K562 (cell line): Measurements from ENCODE around the gene ANO6. TPM values are rescaled to one million over a fixed set of nuclear protein-coding genes. Genes with fewer than 3 reads are reported as not detected.

Experiments
- E2F5 ChIP-seq: sonication (generic); formaldehyde crosslinking; IDR thresholded peaks from 2 replicates; pipeline ENCODE4 v1.8.0; 2022; ENCODE audit warnings: mild to moderate bottlenecking, missing genetic modification reagents
- FOXA3 ChIP-seq, 2 experiments: fragments of 450-650 bp in 1 of 2; sonication (generic) in 1 of 2; formaldehyde crosslinking; IDR thresholded peaks in 1 of 2; conservative IDR thresholded peaks in 1 of 2; 2 replicates each; pipeline versions ENCODE4 v1.4.0 to v1.8.0; 2020 to 2022; ENCODE audit warnings: mild to moderate bottlenecking in 2 of 2, missing genetic modification reagents in 1 of 2
- FOXO4 ChIP-seq: fragments of 450-650 bp; formaldehyde crosslinking; IDR thresholded peaks from 2 replicates; pipeline ENCODE4 v1.4.0; 2020; ENCODE audit warnings: mild to moderate bottlenecking, moderate library complexity
- HDGF ChIP-seq: fragments of 450-650 bp; IDR thresholded peaks from 2 replicates; pipeline ENCODE4 v1.6.1; 2016
- KLF13 ChIP-seq: fragments of 450-650 bp; IDR thresholded peaks from 2 replicates; pipeline ENCODE4 v1.6.1; 2016; ENCODE audit warnings: missing genetic modification characterization, low read depth, mild to moderate bottlenecking, missing compliant biosample characterization, moderate library complexity, borderline replicate concordance
- MEIS2 ChIP-seq: fragments of 450-650 bp; IDR thresholded peaks from 2 replicates; pipeline ENCODE4 v1.6.1; 2014; ENCODE audit warnings: mild to moderate bottlenecking; ENCODE audit not compliant: partially characterized antibody
- PML ChIP-seq: IDR thresholded peaks from 2 replicates; pipeline ENCODE4 v1.6.1; 2012; ENCODE audit warnings: low read length, inconsistent platforms
- POLR2A ChIP-seq: fragments of 450-650 bp; conservative IDR thresholded peaks from 2 replicates; pipeline ENCODE4 v1.6.1; 2016
- SIX5 ChIP-seq, 2 experiments: IDR thresholded peaks; 2 replicates each; pipeline ENCODE4 v1.6.1; 2011; ENCODE audit warnings: low read length in 2 of 2, borderline replicate concordance in 1 of 2, low read depth in 1 of 2, mild to moderate bottlenecking in 1 of 2, moderate library complexity in 1 of 2; ENCODE audit not compliant: insufficient read depth in 1 of 2
- TCF3 ChIP-seq: sonication (generic); formaldehyde crosslinking; IDR thresholded peaks from 2 replicates; pipeline ENCODE4 v1.4.0; 2020; ENCODE audit warnings: mild to moderate bottlenecking, missing genetic modification reagents
- ZNF143 ChIP-seq: sonication (generic); formaldehyde crosslinking; IDR thresholded peaks from 2 replicates; pipeline ENCODE4 v1.9.0; 2022; ENCODE audit warnings: mild to moderate bottlenecking, missing genetic modification reagents
- ZNF586 ChIP-seq: fragments of 450-650 bp; formaldehyde crosslinking; conservative IDR thresholded peaks from 2 replicates; pipeline ENCODE4 v1.4.0; 2020; ENCODE audit warnings: mild to moderate bottlenecking, moderate library complexity
- polyA plus RNA-seq, 8 experiments: library from polyadenylated mRNA; depleted of rRNA in 4 of 8; stranded (reverse) in 5 of 8; unstranded in 3 of 8; fragments of >200 nt; fragmentation: Nextera tagmentation in 2 of 8; fragmentation: Illumina TruSeq in 1 of 8; extraction: Ambion mirVana in 2 of 8; extraction: Trizol in 1 of 8; gene quantifications; 2 replicates each; pipeline versions ENCODE4 v1.2.1 to v1.2.3, GENCODE V29; 2011 to 2014; ENCODE audit warnings: inconsistent platforms in 1 of 8, missing spikeins in 1 of 8
- total RNA-seq, 7 experiments: library from RNA; depleted of rRNA in 6 of 7; stranded (reverse); fragments of >200 nt in 6 of 7; fragmentation: Illumina TruSeq in 2 of 7; extraction: Trizol in 2 of 7; gene quantifications; 2 replicates each; pipeline versions ENCODE4 v1.2.1 to v1.2.3, GENCODE V29; 2011 to 2021; ENCODE audit warnings: low replicate concordance in 1 of 7
- TF ChIP-seq, protein P1 (sequence below): fragments of 250-450 bp; sonication (Bioruptor Pico); IDR thresholded peaks from 2 replicates; pipeline ENCODE4 v1.4.0; 2020

ANO6 gene
- total and polyA plus RNA-seq, 9 of the 15 experiments (the other 6 are each of a cell fraction or from before 2014, with no cell fraction given): 3.5 to 24.7 (median 20.3) TPM

GRCh38 chr12:45227316-45228067, 11.6 kb downstream of the ANO6 start (continued):
- TF ChIP-seq, protein P1, sequence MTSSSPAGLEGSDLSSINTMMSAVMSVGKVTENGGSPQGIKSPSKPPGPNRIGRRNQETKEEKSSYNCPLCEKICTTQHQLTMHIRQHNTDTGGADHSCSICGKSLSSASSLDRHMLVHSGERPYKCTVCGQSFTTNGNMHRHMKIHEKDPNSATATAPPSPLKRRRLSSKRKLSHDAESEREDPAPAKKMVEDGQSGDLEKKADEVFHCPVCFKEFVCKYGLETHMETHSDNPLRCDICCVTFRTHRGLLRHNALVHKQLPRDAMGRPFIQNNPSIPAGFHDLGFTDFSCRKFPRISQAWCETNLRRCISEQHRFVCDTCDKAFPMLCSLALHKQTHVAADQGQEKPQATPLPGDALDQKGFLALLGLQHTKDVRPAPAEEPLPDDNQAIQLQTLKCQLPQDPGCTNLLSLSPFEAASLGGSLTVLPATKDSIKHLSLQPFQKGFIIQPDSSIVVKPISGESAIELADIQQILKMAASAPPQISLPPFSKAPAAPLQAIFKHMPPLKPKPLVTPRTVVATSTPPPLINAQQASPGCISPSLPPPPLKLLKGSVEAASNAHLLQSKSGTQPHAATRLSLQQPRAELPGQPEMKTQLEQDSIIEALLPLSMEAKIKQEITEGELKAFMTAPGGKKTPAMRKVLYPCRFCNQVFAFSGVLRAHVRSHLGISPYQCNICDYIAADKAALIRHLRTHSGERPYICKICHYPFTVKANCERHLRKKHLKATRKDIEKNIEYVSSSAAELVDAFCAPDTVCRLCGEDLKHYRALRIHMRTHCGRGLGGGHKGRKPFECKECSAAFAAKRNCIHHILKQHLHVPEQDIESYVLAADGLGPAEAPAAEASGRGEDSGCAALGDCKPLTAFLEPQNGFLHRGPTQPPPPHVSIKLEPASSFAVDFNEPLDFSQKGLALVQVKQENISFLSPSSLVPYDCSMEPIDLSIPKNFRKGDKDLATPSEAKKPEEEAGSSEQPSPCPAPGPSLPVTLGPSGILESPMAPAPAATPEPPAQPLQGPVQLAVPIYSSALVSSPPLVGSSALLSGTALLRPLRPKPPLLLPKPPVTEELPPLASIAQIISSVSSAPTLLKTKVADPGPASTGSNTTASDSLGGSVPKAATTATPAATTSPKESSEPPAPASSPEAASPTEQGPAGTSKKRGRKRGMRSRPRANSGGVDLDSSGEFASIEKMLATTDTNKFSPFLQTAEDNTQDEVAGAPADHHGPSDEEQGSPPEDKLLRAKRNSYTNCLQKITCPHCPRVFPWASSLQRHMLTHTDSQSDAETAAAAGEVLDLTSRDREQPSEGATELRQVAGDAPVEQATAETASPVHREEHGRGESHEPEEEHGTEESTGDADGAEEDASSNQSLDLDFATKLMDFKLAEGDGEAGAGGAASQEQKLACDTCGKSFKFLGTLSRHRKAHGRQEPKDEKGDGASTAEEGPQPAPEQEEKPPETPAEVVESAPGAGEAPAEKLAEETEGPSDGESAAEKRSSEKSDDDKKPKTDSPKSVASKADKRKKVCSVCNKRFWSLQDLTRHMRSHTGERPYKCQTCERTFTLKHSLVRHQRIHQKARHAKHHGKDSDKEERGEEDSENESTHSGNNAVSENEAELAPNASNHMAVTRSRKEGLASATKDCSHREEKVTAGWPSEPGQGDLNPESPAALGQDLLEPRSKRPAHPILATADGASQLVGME (CRISPR knock-in tag): no peak
- TF ChIP-seq FOXO4 (no peak), TCF3 (CRISPR knock-in tag) (peak; percentile 92), POLR2A (no peak), SIX5 (IDR thresholded peaks at IDR 0.05; ENCODE audit: borderline replicate concordance in 1 of 2, insufficient read depth in 1 of 2, low read depth in 1 of 2, low read length in 2 of 2) (no peak), FOXA3 (CRISPR knock-in tag; conservative IDR thresholded peaks at IDR 0.05 in 1 of 2, IDR thresholded peaks at IDR 0.05 in 1 of 2) (peak in 1 of 2 experiments; percentile 83; a peak in 1 of 4 replicates), KLF13 (tag) (no peak), ZNF586 (CRISPR knock-in tag) (no peak), PML (peak; percentile 72), HDGF (no peak), ZNF143 (CRISPR knock-in tag) (no peak), MEIS2 (peak; percentile 77), E2F5 (CRISPR knock-in tag) (no peak)
